CD4-positive, alpha-beta memory T cell (primary cell): ENCODE results near the gene LCN6. TPM values are rescaled to one million over a fixed set of nuclear protein-coding genes. Genes with fewer than 3 reads are reported as not detected.
"Not testable (repeated sequence)": the region's sequence is repeated elsewhere in the genome, so short reads cannot be mapped to it uniquely, and the experiment has no call there.

ENCODE experiments used
- CTCF ChIA-PET: fragments of 350-600 bp; sonication (Branson Sonifier 250); formaldehyde crosslinking; loops from one replicate; lab custom pipeline; 2021; ENCODE audit warnings: inconsistent platforms; ENCODE audit not compliant: partially characterized antibody; lab: Charles Lee
- POLR2A ChIA-PET: fragments of 350-600 bp; sonication (Branson Sonifier 250); formaldehyde crosslinking; loops from one replicate; lab custom pipeline; 2021; ENCODE audit not compliant: partially characterized antibody; lab: Charles Lee
- DNase-seq, 5 donors: peaks; one replicate each; pipeline versions ENCODE4 v3.0.0 to v3.0.0-alpha.2; 2020 to 2022; ENCODE audit warnings: mixed read lengths in 1 of 5
- H3K27ac ChIP-seq: one replicate; pipeline ENCODE4 v1.7.0; 2013; ENCODE audit warnings: low read depth, low read length
- H3K27me3 ChIP-seq: 2 replicates; pipeline ENCODE4 v1.7.0; 2013; ENCODE audit warnings: mild to moderate bottlenecking, low read length, moderate library complexity; ENCODE audit not compliant: insufficient read depth
- H3K36me3 ChIP-seq: 2 replicates; pipeline ENCODE4 v1.7.0; 2013; ENCODE audit warnings: mild to moderate bottlenecking, low read length, moderate library complexity; ENCODE audit not compliant: insufficient read depth
- H3K4me1 ChIP-seq: 2 replicates; pipeline ENCODE4 v1.7.0; 2013; ENCODE audit warnings: mild to moderate bottlenecking, low read length, moderate library complexity; ENCODE audit not compliant: insufficient read depth
- H3K4me3 ChIP-seq, 2 donors: one replicate each; pipeline ENCODE4 v1.7.0; 2013; ENCODE audit warnings: low read length in 2 of 2, mild to moderate bottlenecking in 1 of 2
- H3K9me3 ChIP-seq, 2 donors: one replicate each; pipeline ENCODE4 v1.7.0; 2013; ENCODE audit warnings: low read length in 2 of 2, control low read depth in 1 of 2; ENCODE audit not compliant: control insufficient read depth in 1 of 2
- H3K27ac Mint-ChIP-seq, 7 donors: one replicate each; pipeline ENCODE4 v1.8.0; 2020 to 2021; ENCODE audit warnings: mixed read lengths in 7 of 7, mild to moderate bottlenecking in 6 of 7, inconsistent platforms in 3 of 7, moderate library complexity in 3 of 7
- H3K27me3 Mint-ChIP-seq, 2 donors: one replicate each; pipeline ENCODE4 v1.8.0; 2020 to 2021; ENCODE audit warnings: mixed read lengths in 2 of 2
- H3K36me3 Mint-ChIP-seq, 2 donors: one replicate each; pipeline ENCODE4 v1.8.0; 2020 to 2021; ENCODE audit warnings: mixed read lengths in 2 of 2, inconsistent platforms in 1 of 2, mild to moderate bottlenecking in 1 of 2
- H3K4me1 Mint-ChIP-seq, 4 donors: one replicate each; pipeline ENCODE4 v1.8.0; 2020 to 2021; ENCODE audit warnings: mixed read lengths in 4 of 4, mild to moderate bottlenecking in 1 of 4
- H3K4me3 Mint-ChIP-seq, 8 donors: one replicate each; pipeline ENCODE4 v1.8.0; 2020 to 2021; ENCODE audit warnings: mixed read lengths in 8 of 8, mild to moderate bottlenecking in 7 of 8, moderate library complexity in 6 of 8, inconsistent platforms in 3 of 8
- H3K9me3 Mint-ChIP-seq, 8 donors: one replicate each; pipeline ENCODE4 v1.8.0; 2020 to 2021; ENCODE audit warnings: mixed read lengths in 8 of 8, mild to moderate bottlenecking in 5 of 8, inconsistent platforms in 3 of 8, moderate library complexity in 1 of 8
- intact Hi-C: fragments of 100-400 bp; cut with micrococcal nuclease; formaldehyde crosslinking; loops from one replicate; pipeline ENCODE4 v1.15.1; 2023
- polyA plus RNA-seq, 2 donors: library from polyadenylated mRNA; unstranded; fragments of 300-500 nt; fragmentation: Illumina TruSeq; gene quantifications; one replicate each; pipeline ENCODE4 v1.2.3, GENCODE V29; 2021
- total RNA-seq, 2 experiments: library from RNA; stranded (reverse); gene quantifications; one replicate each; pipeline ENCODE4 v1.2.3, GENCODE V29; 2021

LCN6 gene
- total and polyA plus RNA-seq, 4 experiments from 2014 or later: not detected

GRCh38 chr9:136710543-136710942 is 37.8 kb downstream of the LCN6 start:
- H3K4me3 Mint-ChIP-seq: peak overlapping the region in 1 of 8 donors; percentile 74
- POLR2A ChIA-PET: no interaction called here
- H3K4me1 ChIP-seq: peaks cover 4% of the 10 kb centered on the region

GRCh38 chr9:136709454-136710109 is 38.7 kb downstream of the LCN6 start:
- Histone ChIP-seq H3K27me3 (peaks cover 8% of the 10 kb centered on the region), H3K4me1 (peaks cover 4% of the 10 kb centered on the region), H3K4me3 (no peak overlapping the region), H3K9me3 (no peaks in the 10 kb centered on the region), H3K36me3 (no peaks in the 10 kb centered on the region), H3K27ac (no peak overlapping the region)
- CTCF ChIA-PET: no interaction called here
- peaks cover 12 to 15% of the 10 kb centered on the region in 2 donors for H3K27me3 Mint-ChIP-seq
- no peak overlapping the region for H3K4me3 Mint-ChIP-seq
- H3K36me3 Mint-ChIP-seq: no peaks in the 10 kb centered on the region
- no peak overlapping the region for H3K27ac Mint-ChIP-seq
- DNase-seq: no peak
- H3K9me3 Mint-ChIP-seq: no peaks in the 10 kb centered on the region
- intact Hi-C loops: no loop called here
- POLR2A ChIA-PET: no interaction called here
- H3K4me1 Mint-ChIP-seq: peaks cover 0 to 5% (median 2%) of the 10 kb centered on the region in 4 donors

More at GRCh38 chr9:136710543-136710942, 37.8 kb downstream of the LCN6 start:
- Mint-ChIP-seq H3K36me3 (no peaks in the 10 kb centered on the region), H3K9me3 (no peaks in the 10 kb centered on the region), H3K4me1 (peaks cover 0 to 5% (median 2%) of the 10 kb centered on the region in 4 donors), H3K27ac (no peak overlapping the region), H3K27me3 (peaks cover 12 to 15% of the 10 kb centered on the region in 2 donors)
- CTCF ChIA-PET: no interaction called here
- Histone ChIP-seq H3K4me3 (no peak overlapping the region), H3K27me3 (peaks cover 8% of the 10 kb centered on the region), H3K27ac (no peak overlapping the region), H3K36me3 (no peaks in the 10 kb centered on the region), H3K9me3 (no peaks in the 10 kb centered on the region)
- no peak for DNase-seq
- intact Hi-C loops: no loop called here

GRCh38 chr9:136707849-136708517 is 40.3 kb downstream of the LCN6 start:
- Histone ChIP-seq H3K4me1 (peaks cover 4% of the 10 kb centered on the region), H3K27me3 (no peaks in the 10 kb centered on the region), H3K4me3 (no peak overlapping the region), H3K9me3 (no peaks in the 10 kb centered on the region), H3K27ac (no peak overlapping the region), H3K36me3 (no peaks in the 10 kb centered on the region)
- intact Hi-C loops: no loop called here
- Mint-ChIP-seq H3K9me3 (no peaks in the 10 kb centered on the region), H3K4me3 (no peak overlapping the region), H3K27me3 (peaks cover 10 to 12% of the 10 kb centered on the region in 2 donors), H3K36me3 (no peaks in the 10 kb centered on the region), H3K4me1 (peaks cover 0 to 5% (median 2%) of the 10 kb centered on the region in 4 donors), H3K27ac (no peak overlapping the region)
- no peak for DNase-seq
- CTCF ChIA-PET: no interaction called here
- POLR2A ChIA-PET: interaction anchor here (1.4 kb wide), 1 partner anchor 20 kb away, joined by 3 read pairs; no protein-coding TSS in a partner anchor

GRCh38 chr9:136707011-136707410 is 41.3 kb downstream of the LCN6 start:
- H3K4me1 ChIP-seq: peaks cover 4% of the 10 kb centered on the region
- intact Hi-C loops: no loop called here
- Mint-ChIP-seq H3K27me3 (peaks cover 10 to 12% of the 10 kb centered on the region in 2 donors), H3K27ac (no peak overlapping the region), H3K4me1 (peaks cover 0 to 5% (median 2%) of the 10 kb centered on the region in 4 donors), H3K36me3 (no peaks in the 10 kb centered on the region), H3K9me3 (no peaks in the 10 kb centered on the region), H3K4me3 (no peak overlapping the region)
- no peaks in the 10 kb centered on the region for H3K27me3 ChIP-seq
- H3K4me3 ChIP-seq: no peak overlapping the region
- H3K27ac ChIP-seq: no peak overlapping the region
- H3K9me3 ChIP-seq: no peaks in the 10 kb centered on the region
- POLR2A ChIA-PET: no interaction called here
- CTCF ChIA-PET: no interaction called here
- no peaks in the 10 kb centered on the region for H3K36me3 ChIP-seq
- DNase-seq: no peak

- H3K27me3 ChIP-seq: no peaks in the 10 kb centered on the region
- H3K4me3 ChIP-seq: no peak overlapping the region
- no peaks in the 10 kb centered on the region for H3K36me3 Mint-ChIP-seq
- peaks cover 8% of the 10 kb centered on the region in 2 donors for H3K27me3 Mint-ChIP-seq
- no peaks in the 10 kb centered on the region for H3K9me3 Mint-ChIP-seq
- intact Hi-C loops: no loop called here
- ChIA-PET POLR2A (interaction anchor here (1.1 kb wide), 1 partner anchor 23 kb away, joined by 4 read pairs; no protein-coding TSS in a partner anchor), CTCF (no interaction called here)
- H3K27ac ChIP-seq: no peak overlapping the region
- no peaks in the 10 kb centered on the region for H3K36me3 ChIP-seq
- H3K4me1 Mint-ChIP-seq: peaks cover 3 to 14% (median 10%) of the 10 kb centered on the region in 4 donors
- peaks cover 12% of the 10 kb centered on the region for H3K4me1 ChIP-seq
- no peak overlapping the region for H3K4me3 Mint-ChIP-seq
- H3K9me3 ChIP-seq: no peaks in the 10 kb centered on the region
- no peak for DNase-seq
- H3K27ac Mint-ChIP-seq: peak overlapping the region in 1 of 7 donors; percentile 59
Measured at GRCh38 chr9:136705564-136705963, 42.8 kb downstream of the LCN6 start.

- H3K9me3 ChIP-seq, H3K36me3 Mint-ChIP-seq, H3K27me3 ChIP-seq, H3K4me3 ChIP-seq, CTCF ChIA-PET, H3K27me3 Mint-ChIP-seq, H3K4me3 Mint-ChIP-seq, H3K27ac Mint-ChIP-seq, H3K27ac ChIP-seq, intact Hi-C loops, H3K36me3 ChIP-seq, DNase-seq, H3K9me3 Mint-ChIP-seq: not testable (repeated sequence)
- peaks cover 18% of the 10 kb centered on the region for H3K4me1 ChIP-seq
- POLR2A ChIA-PET: interaction anchor here (1.1 kb wide), 1 partner anchor 23 kb away, joined by 4 read pairs; no protein-coding TSS in a partner anchor
- peaks cover 3 to 20% (median 14%) of the 10 kb centered on the region in 4 donors for H3K4me1 Mint-ChIP-seq
Measured at GRCh38 chr9:136704741-136705140, 43.6 kb downstream of the LCN6 start.

- intact Hi-C loops: no loop called here
- no peak for DNase-seq
- H3K27ac Mint-ChIP-seq: no peak overlapping the region
- peaks cover 18% of the 10 kb centered on the region for H3K4me1 ChIP-seq
- CTCF ChIA-PET: no interaction called here
- no peaks in the 10 kb centered on the region for H3K9me3 Mint-ChIP-seq
- no peak overlapping the region for H3K27ac ChIP-seq
- H3K4me3 Mint-ChIP-seq: no peak overlapping the region
- POLR2A ChIA-PET: no interaction called here
- H3K9me3 ChIP-seq: no peaks in the 10 kb centered on the region
- peaks cover 3 to 20% (median 14%) of the 10 kb centered on the region in 4 donors for H3K4me1 Mint-ChIP-seq
- H3K27me3 Mint-ChIP-seq: peaks cover 5 to 9% of the 10 kb centered on the region in 2 donors
- H3K27me3 ChIP-seq: no peaks in the 10 kb centered on the region
- H3K36me3 ChIP-seq: no peaks in the 10 kb centered on the region
- H3K36me3 Mint-ChIP-seq: no peaks in the 10 kb centered on the region
- H3K4me3 ChIP-seq: no peak overlapping the region
Measured at GRCh38 chr9:136703276-136703860, 45.0 kb downstream of the LCN6 start.
